ENCODE measurements around the gene DCUN1D2.

DCUN1D2 gene

DNA sequence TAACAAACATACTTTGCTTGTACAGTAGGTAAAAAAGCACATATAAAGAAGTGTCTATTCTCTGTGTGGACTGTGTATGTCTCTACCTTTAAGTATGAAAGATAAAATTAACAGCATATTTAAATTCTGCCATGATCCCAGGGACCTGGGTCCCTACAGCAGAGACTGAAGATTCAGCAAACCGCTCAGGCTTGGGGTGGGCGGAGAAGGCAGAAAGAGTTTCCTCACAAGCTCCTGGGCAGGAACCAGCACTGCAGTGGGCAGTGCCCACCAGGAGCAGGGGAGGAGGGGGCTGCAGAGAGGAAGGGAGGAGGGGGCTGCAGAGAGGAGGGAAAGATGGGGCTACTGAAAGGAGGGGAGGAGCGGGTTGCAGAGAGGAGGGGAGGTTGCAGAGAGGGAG, 81.9 kb downstream of the DCUN1D2 start:
- peaks cover 19% of the 10 kb centered on the region for H3K4me1 Mint-ChIP-seq (ENCODE audit: low read depth)
- intact Hi-C loops (cut with micrococcal nuclease): no loop called here
- no peak overlapping the region for H3K27ac Mint-ChIP-seq
- peaks cover 13% of the 10 kb centered on the region for H3K9me3 Mint-ChIP-seq
- peaks cover 6% of the 10 kb centered on the region for H3K36me3 Mint-ChIP-seq (ENCODE audit: low read depth)
- no peak overlapping the region for H3K4me3 Mint-ChIP-seq
- peaks cover 18% of the 10 kb centered on the region for H3K27me3 Mint-ChIP-seq

DNA sequence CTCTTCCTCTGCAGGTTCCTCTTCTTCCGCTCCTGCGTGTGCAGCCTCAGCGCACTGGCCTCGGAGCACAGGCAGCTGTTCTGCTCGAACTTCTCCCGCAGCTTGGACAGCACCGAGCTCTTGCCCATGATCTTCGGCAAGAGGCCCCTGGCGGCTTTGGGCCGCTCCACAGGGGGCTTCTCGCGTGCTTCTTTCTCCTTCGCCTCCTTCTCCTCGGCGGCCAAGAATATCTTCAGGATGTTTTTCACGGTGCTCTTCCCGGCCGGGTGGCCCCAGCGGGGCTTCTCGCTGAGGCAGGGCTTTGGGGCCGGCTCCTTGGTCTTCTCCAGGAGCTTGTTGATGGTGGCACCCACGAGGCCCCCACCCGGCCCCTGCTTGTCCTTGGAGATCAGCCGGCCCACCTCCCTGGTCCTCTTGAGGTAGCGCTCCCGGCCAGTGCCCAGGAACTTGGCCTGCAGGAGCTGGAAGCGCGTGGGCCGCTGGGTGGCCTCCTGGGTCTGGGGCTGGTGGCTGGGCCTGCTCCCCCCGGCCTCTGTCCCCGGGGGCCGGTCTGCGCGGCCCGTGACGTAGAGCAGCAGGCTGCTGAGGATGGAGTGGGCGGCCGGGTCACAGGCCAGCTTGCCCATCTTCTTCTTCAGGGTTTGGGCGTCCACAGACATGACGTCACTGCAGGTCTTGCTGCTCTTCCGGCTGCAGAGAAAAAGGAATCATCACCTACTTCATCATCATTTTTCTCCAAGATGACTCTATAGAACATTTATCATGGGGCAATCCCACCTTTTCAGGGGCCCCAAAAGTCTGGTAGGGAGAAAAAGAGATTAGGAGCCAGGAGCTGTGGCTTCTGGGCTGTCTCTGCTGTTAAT, 82.7 kb downstream of the DCUN1D2 start:
- H3K4me1 Mint-ChIP-seq (ENCODE audit: low read depth): peaks cover 19% of the 10 kb centered on the region
- H3K36me3 Mint-ChIP-seq (ENCODE audit: low read depth): no peaks in the 10 kb centered on the region
- intact Hi-C loops (cut with micrococcal nuclease): no loop called here
- peaks cover 18% of the 10 kb centered on the region for H3K27me3 Mint-ChIP-seq
- peaks cover 5% of the 10 kb centered on the region for H3K9me3 Mint-ChIP-seq
- H3K27ac Mint-ChIP-seq: no peak overlapping the region
- H3K4me3 Mint-ChIP-seq: no peak overlapping the region

DNA sequence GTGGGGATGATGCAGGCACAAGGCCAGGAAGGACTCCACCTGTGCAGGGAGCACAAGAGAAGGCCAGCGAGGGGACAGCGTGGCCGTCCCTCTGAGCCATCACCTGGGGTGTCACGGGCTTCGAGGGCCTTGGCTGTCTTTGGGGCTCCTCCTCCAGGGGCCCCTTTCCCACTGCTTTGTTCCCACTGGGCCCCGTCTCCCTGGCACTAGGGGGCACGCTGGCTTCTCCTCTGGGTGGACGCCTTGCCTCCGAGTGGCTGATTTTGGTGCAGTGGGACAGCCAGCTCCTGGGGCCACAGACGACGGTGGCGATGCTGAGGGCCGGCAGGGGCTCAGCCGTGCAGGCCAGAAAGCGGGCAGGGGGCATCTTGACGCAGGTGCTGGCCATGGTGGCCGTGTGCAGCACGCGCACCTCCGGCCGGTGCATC, 83.4 kb downstream of the DCUN1D2 start:
- H3K4me1 Mint-ChIP-seq (ENCODE audit: low read depth): peaks cover 19% of the 10 kb centered on the region
- intact Hi-C loops (cut with micrococcal nuclease): no loop called here
- H3K36me3 Mint-ChIP-seq (ENCODE audit: low read depth): no peaks in the 10 kb centered on the region
- no peak overlapping the region for H3K4me3 Mint-ChIP-seq
- H3K27ac Mint-ChIP-seq: no peak overlapping the region
- peaks cover 18% of the 10 kb centered on the region for H3K27me3 Mint-ChIP-seq
- peaks cover 4% of the 10 kb centered on the region for H3K9me3 Mint-ChIP-seq

DNA sequence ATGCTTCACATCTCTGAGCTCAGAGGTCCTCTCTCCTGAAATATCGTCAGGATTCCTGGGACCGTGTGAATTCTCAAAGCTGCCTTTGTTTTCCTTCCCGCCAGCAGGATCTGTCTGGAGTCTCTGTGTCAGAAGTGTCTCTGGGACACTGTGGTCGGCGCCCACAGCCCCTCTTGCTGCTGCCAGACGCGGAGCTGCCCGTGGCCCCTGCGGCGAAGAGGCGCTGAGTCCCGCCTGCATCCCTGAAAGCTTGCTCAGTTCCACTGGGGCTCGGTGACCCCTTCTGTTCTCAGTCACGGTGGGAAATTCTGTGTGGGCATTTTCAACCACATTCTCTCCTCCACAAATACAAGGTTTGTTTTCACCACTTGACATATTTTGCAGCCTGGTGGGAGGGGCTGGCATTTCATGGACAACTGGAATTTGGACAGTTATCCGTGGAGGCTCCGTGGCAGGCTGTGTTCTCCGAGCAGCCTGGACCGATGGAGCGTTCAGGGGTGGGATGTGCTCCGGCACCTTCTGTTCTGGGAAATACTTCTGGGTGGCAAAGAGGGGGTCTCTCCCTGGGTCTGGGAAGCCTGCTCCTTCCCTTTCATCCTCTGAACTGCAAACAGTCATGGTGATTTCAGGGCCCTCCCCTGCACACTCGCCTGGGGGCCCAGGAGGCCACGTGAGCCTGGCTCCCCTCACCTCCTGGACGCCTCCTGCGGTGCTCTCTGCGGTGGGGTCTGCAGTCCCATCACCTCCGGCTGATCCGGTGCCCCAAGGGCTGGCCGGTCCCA, 84.0 kb downstream of the DCUN1D2 start:
- intact Hi-C loops (cut with micrococcal nuclease): no loop called here
- Mint-ChIP-seq H3K4me1 (ENCODE audit: low read depth) (peaks cover 13% of the 10 kb centered on the region), H3K36me3 (ENCODE audit: low read depth) (no peaks in the 10 kb centered on the region), H3K27ac (no peak overlapping the region), H3K27me3 (peaks cover 18% of the 10 kb centered on the region), H3K9me3 (no peaks in the 10 kb centered on the region), H3K4me3 (no peak overlapping the region)

Data from dendritic cell treated with granulocyte-macrophage colony-stimulating factor and Interleukin-4, amounts not matched to agents 40 ng/mL and 50 ng/mL, for 4 days (primary cell).